EH (cell line): ENCODE measurements around the gene PEMT.

Experiments
- DNase-seq: peaks from one replicate; pipeline ENCODE4 v3.0.0-alpha.2; 2015; ENCODE audit warnings: low read depth

Gene PEMT

DNA sequence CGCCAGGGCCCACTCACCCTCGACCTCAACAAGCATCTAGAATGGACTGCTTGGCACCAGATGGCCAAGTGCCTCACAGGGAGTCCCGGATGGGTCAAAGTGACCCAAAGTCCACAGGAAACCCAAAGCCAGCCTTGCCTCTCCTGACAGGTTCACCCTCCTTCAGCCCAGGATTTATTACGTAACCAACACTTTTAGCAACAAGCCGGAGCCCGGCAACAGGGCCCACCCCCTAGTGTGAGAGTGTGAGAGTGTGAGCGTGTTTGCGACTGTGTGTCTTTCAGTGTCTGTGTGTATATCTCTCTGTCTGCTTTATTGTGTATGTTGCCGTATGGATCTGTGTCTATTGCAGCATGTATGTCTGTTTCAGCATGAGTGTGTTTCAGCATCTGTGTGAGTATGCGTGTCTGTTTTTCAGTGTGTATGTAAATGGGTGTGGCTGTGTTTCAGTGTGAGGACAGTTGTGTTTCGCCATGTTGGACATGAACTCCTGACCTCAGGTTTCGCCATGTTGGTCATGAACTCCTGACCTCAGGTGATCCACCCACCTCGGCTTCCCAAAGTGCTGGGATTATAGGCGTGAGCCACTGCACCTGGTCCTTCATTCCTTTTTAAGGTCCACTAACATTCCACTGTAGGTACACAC lies 13.7 kb upstream of the PEMT start:
- DNase-seq: no peak

DNA sequence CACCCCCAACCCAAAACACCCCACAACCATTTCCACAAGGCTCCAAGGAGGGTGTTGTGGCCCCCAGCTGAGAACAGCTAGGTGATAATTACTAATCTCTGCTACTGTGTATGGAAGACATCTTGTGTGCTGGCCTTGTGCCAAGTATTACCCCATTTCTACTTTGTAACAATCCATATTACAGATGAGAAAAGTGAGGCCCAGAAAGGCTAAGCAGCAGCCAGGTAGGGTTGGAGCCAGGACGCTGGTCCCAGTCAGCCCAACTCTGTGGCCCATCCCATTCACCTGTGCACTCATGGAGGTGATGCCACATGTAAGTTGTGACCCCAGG lies 12.4 kb upstream of the PEMT start:
- no peak for DNase-seq

DNA sequence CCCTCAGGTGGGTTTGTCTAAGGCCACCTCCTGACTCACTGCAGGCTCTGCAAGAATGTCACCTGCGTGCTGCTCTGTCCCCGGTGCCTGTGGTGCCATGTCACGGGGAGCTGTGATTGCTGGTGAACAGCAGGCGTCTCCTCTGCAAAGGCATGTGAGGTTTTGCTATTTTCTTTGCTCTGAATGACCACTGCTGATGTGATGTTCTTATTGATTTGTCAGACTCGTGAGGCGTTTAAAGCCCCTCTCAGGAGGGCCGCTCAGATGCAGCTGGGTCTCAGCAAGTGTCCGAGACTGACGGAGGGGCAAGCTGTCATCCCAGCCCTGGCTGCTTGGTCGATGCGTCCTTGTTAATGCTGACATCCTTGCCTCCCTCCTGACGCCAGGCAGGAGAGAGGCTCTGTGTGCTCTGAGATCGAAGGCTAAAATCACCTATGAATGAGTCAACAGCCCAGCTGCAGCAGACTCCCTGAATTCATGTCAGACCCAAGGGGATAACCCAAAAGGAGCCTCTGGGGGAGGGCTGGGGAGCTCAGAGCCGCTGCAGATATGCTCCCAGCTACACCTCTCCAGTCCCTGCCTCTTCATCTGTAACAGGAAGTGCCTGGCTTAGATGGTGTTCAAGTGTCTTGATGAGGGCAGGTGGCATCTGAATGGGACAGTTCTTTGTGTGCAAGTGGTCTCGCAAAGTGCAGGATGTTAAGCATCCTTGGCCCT lies 11.8 kb upstream of the PEMT start:
- DNase-seq: no peak

DNA sequence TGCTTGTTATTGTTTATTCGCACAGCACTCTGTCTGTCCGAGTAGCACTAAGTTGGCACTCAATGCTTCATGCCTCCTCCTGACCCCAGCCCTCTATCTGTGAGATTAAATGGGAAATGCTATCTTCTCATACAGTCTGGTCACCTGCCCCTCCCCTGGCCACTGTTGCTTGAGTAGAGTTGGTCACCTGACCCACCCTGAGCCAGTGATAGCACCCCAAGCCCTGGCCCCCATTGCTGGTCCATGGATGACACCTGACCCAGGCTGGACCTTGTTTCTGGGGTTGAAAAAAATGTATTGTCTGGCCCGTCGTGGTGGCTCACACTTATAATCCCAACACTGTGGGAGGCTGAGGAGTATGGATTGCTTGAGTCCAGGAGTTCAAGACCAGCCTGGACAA lies 8.5 kb upstream of the PEMT start:
- DNase-seq: no peak

DNA sequence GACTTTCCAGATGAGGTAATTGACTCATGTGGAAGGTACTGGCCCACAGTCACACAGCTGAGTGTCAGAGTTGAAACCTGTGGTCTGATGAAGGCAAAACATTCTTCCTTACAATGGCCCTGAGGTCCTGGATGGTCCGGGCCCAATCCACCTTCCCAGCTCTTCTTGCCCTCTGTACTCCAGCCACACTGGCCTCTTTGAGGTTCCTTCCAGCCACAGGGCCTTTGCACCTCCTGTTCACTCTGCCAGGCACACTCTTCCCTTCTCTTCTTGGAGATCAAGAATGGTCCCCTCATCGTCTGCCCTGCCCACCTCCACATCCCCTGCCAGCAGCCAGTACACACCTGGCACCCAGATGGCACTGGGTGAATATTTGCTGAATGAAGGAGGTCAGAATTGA lies 6.5 kb upstream of the PEMT start:
- no peak for DNase-seq

DNA sequence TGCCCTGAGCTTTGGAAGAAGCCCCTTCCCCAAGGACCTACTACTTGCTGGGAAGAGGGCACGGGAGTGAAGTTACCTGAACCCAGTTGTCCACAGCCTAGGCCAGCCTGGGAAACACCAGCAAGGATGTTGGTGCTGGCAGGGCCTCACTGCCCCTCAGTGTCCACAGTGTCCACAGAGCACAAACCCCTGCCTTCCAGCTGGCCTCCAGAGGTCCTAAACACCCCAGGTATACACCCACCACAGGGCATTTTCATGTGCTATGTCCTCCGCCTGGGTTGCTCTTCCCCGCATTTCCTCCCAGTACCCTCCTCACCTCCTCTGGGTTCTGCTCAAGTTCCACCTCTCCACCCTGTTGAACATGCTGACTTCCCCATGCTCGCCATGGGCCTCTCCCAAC lies 4.2 kb upstream of the PEMT start:
- DNase-seq: no peak

DNA sequence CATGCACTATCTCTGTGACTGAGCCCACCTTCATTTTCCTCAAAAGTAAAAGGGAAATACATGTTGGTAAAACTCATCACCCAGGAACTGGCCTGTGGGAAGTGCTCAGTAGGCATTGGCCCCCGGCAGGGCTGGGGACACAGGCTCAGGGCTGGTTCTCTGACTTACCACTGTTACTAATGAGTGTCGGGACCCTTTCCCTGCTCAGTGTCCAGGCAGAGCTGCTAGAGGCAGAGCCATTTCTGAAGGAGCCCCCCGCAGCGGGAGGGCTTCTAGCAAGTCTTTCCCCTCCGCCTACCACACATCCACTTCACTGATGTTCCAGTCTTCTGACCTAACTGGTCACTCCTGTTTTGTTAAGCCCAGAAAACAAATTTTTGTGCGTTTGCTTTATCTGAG lies 1.7 kb upstream of the PEMT start:
- no peak for DNase-seq

DNA sequence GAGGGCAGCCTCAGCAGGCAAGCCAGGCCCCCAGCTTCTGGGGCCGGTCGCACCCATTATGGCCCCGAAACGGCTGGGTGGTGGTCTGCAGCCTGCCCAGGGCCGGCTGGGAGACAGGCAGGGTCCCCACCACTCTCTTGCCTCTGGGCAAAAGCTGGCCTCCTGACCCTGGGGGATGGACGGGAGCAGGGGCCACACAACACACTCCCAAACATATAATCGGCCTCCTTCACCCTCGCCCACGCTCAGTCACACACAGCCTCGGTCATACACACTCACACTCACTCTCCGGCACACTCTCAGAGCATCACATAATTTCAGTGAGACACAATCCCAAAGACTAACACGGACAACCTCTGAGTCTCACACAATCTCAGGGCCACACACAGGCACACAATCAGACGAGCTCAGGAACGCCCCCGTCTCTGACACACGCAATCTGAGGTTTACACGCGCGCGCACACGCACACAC lies 589 bp downstream of the PEMT start:
- no peak for DNase-seq

DNA sequence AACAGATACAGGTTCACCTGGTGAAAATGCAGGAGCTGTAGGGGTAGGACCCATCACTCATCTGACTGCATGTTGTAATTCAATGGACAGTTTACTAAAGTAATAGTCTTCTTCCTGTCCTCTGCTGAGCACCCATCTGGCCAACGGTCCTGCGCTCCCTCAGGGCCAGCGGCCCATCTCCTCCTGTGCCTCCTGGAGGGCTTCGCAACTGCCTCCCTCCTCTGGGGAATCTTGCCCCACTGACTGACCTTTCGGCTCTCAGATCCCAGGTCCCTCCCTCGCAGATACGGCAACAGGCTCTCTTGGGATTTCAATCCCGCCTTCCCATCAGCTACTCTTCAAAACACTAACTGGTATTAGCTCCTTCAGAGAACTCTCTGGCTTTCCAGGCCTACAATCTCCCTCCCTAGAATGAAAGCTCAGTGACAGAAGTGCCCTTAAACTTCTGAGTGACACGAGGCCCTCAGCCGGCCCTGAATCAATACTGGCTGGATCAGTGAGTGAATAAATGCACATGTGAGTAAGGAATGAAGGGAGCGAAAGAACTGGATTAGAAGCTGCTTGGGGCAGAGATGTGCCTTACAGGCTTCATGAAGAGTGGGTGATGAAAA lies 1.3 kb downstream of the PEMT start:
- peak; percentile 28 for DNase-seq

DNA sequence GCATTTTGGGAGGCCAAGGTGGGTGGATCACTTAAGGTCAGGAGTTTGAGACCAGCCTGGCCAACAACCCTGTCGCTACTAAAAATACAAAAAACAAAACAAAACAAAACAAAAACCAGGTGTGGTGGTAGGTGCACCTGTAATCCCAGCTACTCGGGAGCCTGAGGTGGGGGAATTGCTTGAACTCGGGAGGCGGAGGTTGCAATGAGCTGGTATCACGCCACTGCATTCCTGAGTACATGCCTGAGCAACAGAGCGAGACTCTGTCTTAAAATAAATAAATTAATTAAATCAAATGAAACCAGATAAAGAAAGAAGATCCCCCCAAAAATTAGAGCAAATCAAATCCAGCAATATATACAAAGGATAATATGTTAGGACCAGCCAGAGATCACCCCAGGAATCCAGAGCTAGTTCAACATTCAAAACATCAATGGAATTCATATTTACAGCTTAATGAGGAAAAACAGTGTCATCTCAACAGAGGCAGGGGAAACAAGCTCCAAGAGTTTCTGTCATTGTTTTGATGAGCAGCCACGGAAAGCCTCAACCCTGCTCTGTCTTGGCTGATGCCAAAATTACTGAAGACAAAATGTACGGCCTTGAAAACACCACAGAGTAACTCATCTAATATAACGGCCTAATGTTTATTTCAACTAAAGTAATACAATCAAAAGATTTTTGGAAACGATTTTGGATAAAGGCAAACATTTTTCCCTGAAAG lies 3.7 kb downstream of the PEMT start:
- DNase-seq: peak; percentile 42

DNA sequence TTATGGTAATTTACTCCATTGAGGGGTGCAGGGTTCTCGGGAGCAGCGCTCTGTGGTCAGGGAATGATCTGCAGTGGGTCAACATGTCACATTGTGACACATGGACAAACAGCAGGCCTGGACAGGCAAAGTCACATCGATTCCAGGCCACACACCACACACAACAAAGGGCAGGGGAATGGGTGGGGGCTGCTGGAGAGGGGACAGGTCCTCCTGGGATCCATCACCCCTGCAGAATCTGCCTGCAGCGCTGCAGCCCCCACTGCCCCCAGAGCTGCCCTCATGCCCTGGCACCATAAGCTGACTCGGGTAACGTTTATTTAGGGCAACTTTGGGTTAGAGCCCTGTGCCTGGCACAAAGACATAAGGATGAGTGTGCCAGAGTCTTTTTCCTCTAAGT lies 9.1 kb downstream of the PEMT start:
- DNase-seq: no peak

DNA sequence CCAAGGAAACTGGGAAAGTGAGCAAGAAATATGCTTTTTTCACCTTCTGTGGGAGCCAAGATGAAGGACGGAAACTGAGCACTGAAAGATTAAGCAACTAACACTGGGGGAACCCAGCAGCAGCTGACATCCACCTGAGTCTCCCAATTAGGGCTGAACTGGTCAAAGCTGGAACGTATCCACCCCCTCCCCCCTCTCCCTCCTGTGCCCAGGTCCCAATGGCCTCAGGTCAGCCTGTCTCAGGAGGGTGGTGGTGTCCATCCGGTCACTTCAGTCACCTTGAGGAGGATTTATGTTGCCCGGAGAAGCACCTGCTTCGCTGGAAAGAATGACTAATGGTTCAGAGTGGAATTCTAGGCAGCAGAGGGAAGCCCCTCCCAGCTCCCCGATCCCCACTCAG lies 10.0 kb downstream of the PEMT start:
- no peak for DNase-seq

DNA sequence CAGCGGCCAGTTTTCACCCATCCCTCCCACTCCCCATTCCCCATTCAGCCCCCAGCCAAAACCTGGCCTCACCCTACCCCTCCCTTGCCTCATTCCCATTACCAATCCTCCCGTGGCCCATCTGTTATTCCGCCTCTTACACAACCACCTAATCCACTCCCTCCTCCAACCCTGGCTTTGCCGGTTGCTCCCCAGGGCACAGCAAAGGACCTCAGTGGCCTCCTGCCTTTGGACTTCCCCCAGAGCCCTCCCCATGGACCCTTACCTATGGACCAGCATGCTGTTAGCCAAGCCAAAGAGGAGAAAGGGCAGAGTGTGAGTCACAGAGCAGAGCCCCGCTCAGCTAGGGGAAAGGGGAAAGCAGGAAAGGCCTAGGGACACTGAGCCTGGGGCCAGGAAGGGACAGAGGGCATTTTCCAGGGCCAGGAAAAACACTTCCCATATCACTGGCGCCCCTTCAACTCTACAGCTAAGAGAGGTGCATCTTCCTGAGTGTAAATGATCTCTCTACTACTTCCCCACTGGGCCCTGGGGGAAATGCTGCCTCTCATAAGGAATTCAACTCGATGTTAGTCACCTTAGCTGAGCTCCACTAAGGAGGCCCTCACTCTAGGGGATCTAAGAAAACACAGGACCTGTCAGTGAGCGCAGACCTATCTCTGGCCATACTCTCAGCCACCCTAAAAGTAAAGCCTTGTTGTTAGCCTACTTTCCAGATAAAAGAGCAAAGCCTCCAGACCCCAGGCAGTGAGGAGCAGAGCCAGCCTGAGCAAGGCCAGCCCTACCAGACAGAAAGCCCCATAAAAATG lies 10.6 kb downstream of the PEMT start:
- DNase-seq: peak; percentile 46

DNA sequence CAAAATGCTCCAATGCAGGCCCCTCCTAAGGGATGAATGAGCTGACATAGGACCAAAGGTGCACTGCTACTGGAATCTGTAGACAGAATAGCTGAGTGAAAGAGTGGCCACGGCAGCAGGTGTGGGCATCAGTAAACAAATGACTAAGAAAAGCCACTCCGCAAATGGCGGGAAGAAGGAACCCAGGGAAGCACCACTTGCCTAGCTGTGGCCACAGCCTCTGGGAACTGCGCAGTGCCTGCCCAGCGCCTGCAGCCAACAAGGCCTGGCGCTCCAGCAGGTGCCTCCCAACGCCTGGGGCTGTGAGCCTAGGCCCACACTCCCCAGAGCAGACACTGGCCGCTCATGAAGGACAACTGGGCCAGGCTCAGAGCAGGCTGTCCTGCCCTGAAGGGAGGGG lies 11.8 kb downstream of the PEMT start:
- no peak for DNase-seq

DNA sequence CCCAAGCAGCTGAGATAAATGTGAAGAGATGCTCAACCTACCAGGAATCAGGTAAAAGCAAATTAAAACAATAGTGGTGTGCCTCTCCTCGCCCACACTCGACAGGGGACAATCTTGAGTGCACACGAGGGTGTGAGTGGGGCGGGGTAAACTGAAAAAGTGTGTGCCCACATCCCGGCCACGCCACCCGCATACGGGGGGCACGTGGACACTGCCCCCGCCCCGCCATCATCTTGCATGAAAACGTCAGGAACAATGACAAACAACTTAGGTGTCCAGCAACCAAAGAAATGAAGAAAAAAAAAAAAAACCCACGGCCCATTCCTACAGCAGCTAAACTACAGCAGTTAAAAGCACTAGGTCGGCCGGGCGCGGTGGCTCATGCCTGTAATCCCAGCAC lies 14.1 kb downstream of the PEMT start:
- DNase-seq: no peak

DNA sequence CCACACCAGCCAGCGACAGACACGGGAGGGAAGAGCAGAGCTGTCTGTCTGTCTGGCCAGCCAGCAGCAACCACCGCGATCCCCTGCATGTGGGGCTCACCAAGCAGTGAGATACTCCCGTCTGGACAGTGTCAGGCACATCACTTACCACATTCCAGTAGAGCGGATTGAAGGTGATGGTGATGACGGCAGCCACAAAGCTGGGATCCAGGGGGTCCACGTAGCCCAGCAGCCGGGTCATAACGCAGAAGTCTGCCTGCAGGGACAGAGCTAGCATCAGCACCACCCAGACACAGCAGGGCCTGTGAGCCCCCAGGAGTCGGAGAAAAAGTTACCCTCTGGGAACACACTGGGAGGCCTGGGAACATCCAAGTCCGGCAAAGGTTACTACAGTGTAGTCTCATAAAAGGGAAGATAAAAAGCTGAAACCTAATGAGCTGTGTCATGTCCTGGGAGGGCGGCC lies 14.7 kb downstream of the PEMT start:
- peak; percentile 46 for DNase-seq

DNA sequence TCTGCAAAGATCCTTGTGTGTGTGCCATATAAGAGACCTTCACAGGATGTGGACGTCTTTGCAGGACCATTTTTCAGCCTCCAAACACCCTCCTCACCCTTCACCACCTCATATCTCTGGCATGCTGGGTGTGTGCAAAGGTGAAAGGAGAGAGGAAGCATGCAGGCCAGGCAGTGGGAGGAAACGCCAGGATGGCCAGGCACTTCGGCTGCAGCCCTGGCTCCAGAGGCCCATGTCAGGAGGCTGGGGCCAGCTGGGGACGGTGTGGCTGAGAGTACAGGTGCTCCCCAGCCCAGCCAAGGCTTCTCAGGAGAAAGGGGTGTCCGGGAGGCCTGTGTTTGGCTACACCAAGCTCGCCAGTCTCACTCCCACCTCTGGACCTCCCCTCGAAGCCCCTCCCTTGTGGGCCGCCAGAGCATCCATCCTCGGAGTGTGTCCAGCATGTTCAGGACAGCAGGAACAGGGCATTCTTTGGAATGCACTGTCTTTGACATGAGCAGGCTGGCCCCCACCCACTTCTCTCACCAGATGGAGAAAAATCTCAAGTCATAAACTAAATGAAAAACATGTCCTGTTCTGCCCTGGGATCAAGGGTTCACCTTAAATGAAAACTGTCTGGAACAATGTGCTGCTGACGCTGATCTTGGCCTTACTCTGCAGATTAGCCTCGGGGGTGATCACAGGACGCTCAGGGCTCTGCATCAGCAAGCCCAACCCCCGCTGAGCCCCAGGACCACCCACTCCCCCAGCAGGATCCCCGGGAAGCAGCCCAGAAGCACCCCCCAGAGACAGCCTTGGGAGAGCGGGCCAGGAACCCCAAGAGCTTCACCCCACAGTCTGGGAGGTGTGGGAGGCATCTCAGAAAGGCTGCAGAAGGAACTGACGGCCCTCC lies 15.9 kb downstream of the PEMT start:
- DNase-seq: peak; percentile 51

DNA sequence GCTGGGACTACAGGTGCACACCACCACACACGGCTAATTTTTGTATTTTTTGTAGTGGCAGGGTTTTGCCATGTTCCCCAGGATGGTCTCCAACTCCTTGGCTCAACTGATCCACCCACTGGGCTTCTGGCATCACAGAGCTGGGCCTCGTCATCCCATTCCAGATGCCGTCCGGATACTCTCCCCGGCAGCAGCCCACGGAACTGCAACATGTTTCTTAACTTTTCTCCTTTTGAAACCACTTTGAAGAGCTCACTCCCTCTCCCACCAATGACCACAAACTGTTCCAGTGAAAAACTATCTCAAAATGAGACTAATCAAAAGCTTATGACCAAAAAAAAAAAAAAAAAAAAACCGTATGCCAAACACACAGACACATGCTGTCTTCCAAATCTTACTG lies 17.6 kb downstream of the PEMT start:
- DNase-seq: no peak

DNA sequence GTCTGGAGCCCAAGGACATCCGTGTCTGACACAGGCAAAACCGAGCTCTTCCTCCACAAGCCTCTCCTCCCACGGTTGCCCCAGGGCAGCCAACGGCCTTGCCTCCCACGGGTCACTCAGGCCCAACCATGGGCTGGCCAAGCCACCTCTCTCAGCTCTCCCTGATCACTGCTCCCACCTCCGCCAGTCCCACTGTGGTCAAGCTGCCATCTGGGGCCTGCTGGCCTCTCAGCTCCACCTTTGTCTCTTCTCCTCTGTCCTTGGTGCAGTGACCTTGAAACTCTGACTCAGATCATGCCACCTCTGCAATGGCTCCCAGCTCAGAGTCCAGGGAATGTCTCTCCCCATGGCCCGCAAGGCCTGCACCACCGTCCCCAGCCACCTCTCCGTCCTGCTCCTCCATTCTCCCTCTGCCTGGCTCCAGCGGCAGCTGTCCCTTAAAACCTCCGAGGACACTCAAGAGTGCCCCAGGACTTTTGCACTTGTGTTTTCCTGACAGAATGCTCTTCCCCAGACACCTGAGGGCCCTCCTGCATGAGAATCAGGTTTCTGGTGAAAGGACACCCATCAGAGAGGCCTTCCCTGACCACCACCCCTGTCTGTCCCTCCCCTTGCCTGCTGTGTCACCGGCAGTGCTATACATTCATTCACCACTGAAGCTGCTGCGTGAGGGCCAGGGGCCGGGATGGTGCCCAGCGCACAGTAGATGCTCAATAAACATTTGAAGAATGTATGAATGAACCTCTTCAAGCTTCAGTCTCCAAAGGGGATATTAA lies 19.3 kb downstream of the PEMT start:
- DNase-seq: no peak
